ENCODE measurements around the gene HPN. TPM values are rescaled to one million over a fixed set of nuclear protein-coding genes. Genes with fewer than 3 reads are reported as not detected.

HPN gene
- total RNA-seq, 6 experiments from 2014 or later = not detected

DNA sequence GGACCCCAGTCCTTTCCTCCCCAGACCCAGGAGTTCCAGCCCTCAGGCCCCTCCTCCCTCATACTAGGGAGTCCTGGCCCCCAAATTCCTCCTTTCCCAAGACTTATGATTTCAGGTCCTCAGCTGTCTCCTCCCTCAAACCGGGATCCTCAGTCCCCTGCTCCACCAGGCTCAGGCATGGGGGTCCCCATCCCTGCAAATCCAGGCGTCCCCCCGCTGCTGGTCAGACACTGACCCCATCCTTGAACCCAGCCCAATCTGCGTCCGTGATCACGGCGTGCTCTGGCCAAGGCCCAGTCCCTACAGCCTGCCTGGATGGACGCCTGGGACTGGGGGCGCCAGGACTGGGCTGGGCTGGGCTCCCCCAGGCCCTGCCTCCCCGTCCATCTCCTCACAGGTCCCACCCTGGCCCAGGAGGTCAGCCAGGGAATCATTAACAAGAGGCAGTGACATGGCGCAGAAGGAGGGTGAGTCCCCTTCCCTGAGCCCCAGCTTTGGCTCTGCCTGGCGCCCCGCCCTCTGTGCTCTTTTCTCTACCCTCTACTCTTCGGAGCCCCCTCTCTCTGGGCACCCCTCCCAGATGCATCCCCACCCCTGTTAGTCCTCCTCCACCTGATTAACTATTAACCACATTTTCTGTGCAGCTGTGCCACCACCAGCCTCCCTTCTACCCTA, 672 bp downstream of the HPN start:
- Mint-ChIP-seq H3K27me3 (ENCODE audit: insufficient read depth) (peaks cover 15% of the 10 kb centered on the region), H3K9me3 (no peaks in the 10 kb centered on the region), H3K27ac (no peak overlapping the region), H3K4me3 (no peak overlapping the region), H3K4me1 (ENCODE audit: low read depth) (peaks cover 8% of the 10 kb centered on the region), H3K36me3 (ENCODE audit: low read depth) (no peaks in the 10 kb centered on the region)
- DNase-seq = no peak
- TF ChIP-seq, protein P1, sequence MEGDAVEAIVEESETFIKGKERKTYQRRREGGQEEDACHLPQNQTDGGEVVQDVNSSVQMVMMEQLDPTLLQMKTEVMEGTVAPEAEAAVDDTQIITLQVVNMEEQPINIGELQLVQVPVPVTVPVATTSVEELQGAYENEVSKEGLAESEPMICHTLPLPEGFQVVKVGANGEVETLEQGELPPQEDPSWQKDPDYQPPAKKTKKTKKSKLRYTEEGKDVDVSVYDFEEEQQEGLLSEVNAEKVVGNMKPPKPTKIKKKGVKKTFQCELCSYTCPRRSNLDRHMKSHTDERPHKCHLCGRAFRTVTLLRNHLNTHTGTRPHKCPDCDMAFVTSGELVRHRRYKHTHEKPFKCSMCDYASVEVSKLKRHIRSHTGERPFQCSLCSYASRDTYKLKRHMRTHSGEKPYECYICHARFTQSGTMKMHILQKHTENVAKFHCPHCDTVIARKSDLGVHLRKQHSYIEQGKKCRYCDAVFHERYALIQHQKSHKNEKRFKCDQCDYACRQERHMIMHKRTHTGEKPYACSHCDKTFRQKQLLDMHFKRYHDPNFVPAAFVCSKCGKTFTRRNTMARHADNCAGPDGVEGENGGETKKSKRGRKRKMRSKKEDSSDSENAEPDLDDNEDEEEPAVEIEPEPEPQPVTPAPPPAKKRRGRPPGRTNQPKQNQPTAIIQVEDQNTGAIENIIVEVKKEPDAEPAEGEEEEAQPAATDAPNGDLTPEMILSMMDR (IDR thresholded peaks at IDR 0.05) = no peak

DNA sequence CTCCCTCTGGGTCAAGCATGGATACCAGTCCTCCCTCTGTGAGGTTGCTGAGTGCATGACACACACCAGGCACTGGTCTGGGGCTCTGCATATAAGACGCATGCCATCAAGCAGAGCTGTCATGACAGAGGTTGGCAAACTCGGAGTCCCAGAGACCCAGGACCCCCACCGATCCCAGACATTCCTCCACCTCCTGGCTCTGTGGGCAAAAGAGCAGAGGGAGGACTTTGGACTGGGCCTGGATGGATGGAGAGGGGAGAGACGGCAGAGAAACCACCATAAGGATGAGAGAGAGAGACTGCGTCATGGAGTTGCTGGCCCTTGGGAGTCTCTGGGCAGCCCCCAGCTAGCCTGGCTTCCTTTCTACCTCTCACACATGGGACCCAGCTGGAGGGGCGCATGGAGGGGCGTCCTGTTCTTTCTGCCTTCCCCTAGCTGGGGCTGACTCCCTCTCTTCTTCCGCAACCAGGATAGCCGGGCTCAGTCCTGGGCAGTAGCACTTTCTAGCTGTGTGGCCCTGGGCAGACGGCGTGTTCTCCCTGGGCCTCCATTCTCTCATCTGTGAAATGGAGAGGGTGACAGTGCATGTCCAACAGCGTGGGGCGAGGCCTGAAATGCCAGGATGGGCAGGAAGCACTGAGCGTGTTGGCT, 1.6 kb downstream of the HPN start:
- Mint-ChIP-seq H3K4me1 (ENCODE audit: low read depth) (peaks cover 4% of the 10 kb centered on the region), H3K36me3 (ENCODE audit: low read depth) (no peaks in the 10 kb centered on the region), H3K4me3 (no peak overlapping the region), H3K27ac (no peak overlapping the region), H3K27me3 (ENCODE audit: insufficient read depth) (peaks cover 15% of the 10 kb centered on the region), H3K9me3 (no peaks in the 10 kb centered on the region)
- TF ChIP-seq, protein P1 (IDR thresholded peaks at IDR 0.05) = no peak
- no peak for DNase-seq

- Mint-ChIP-seq H3K4me1 (ENCODE audit: low read depth) (no peaks in the 10 kb centered on the region), H3K4me3 (no peak overlapping the region), H3K36me3 (ENCODE audit: low read depth) (no peaks in the 10 kb centered on the region), H3K9me3 (no peaks in the 10 kb centered on the region), H3K27ac (no peak overlapping the region), H3K27me3 (ENCODE audit: insufficient read depth) (peaks cover 15% of the 10 kb centered on the region)
- TF ChIP-seq, protein P1 (IDR thresholded peaks at IDR 0.05) = no peak
- no peak for DNase-seq
Measured at GRCh38 chr19:35043906-35044305, 2.4 kb downstream of the HPN start.

GRCh38 chr19:35044317-35045117, 3.0 kb downstream of the HPN start:
- no peaks in the 10 kb centered on the region for H3K36me3 Mint-ChIP-seq (ENCODE audit: low read depth)
- no peaks in the 10 kb centered on the region for H3K9me3 Mint-ChIP-seq
- H3K4me1 Mint-ChIP-seq (ENCODE audit: low read depth) = no peaks in the 10 kb centered on the region
- no peak overlapping the region for H3K27ac Mint-ChIP-seq
- H3K27me3 Mint-ChIP-seq (ENCODE audit: insufficient read depth) = peaks cover 15% of the 10 kb centered on the region
- TF ChIP-seq, protein P1 (IDR thresholded peaks at IDR 0.05) = peak; percentile 100
- peak; percentile 48 for DNase-seq
- no peak overlapping the region for H3K4me3 Mint-ChIP-seq

DNA sequence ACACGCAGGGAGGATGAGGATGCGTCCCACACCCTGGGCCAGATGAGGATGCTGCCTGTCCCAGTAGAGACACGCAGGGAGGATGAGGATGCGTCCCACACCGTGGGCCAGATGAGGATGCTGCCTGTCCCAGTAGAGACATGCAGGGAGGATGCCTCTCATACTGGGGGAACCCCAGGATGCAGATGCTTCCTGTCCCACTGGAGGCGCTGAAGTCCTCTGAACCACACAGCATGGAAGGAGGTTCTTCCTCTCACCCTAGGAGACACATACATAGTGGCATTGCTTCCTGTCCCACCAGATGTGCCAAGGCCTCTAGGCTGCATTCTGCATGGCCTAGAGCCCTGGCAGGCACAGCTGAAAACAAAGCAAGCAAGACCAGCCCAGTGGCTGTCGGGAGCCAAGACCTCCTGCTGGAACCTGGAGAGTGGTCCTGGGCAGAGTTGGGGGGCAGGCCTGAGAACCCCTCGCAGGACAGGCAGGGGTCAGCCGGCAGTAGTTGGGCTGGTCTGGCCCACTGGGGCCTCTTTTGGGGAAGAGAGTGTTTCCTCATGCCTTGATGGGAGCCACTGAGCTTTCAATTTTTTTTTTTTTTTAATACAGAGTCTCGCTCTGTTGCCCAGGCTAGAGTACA, 4.3 kb downstream of the HPN start:
- TF ChIP-seq, protein P1 (IDR thresholded peaks at IDR 0.05) = peak; percentile 67
- Mint-ChIP-seq H3K36me3 (ENCODE audit: low read depth) (no peaks in the 10 kb centered on the region), H3K27ac (no peak overlapping the region), H3K4me3 (no peak overlapping the region), H3K9me3 (no peaks in the 10 kb centered on the region), H3K4me1 (ENCODE audit: low read depth) (no peaks in the 10 kb centered on the region), H3K27me3 (ENCODE audit: insufficient read depth) (peaks cover 13% of the 10 kb centered on the region)
- DNase-seq = peak; percentile 59
